BLaER1 treated with 17β-estradiol and CSF1 and Interleukin-3, amounts not matched to agents 10 nM and 100 nM (cell line): ENCODE data around the gene GPR21.

ENCODE experiments used
- H3K27ac ChIP-seq, 11 experiments: shearing (Covaris generic); formaldehyde crosslinking; 2 replicates each; pipeline ENCODE4 v1.8.1; 2022
- H3K27me3 ChIP-seq, 11 experiments: shearing (Covaris generic); formaldehyde crosslinking; 2 replicates each; pipeline ENCODE4 v1.8.1; 2022
- H3K36me3 ChIP-seq, 11 experiments: shearing (Covaris generic); formaldehyde crosslinking; 2 replicates each; pipeline ENCODE4 v1.8.1; 2022
- H3K4me1 ChIP-seq, 10 experiments: shearing (Covaris generic); formaldehyde crosslinking; 2 replicates each; pipeline ENCODE4 v1.8.1; 2022
- H3K4me2 ChIP-seq, 11 experiments: shearing (Covaris generic); formaldehyde crosslinking; 2 replicates each; pipeline ENCODE4 v1.8.1; 2022
- H3K4me3 ChIP-seq, 10 experiments: shearing (Covaris generic); formaldehyde crosslinking; 2 replicates each; pipeline ENCODE4 v1.8.1; 2022
- H3K9ac ChIP-seq, 11 experiments: shearing (Covaris generic); formaldehyde crosslinking; 2 replicates each; pipeline ENCODE4 v1.8.1; 2022
- H3K9me3 ChIP-seq, 11 experiments: shearing (Covaris generic); formaldehyde crosslinking; replicated peaks in 1 of 11; 2 replicates each; pipeline ENCODE4 v1.8.1; 2022
- H4K20me1 ChIP-seq, 11 experiments: shearing (Covaris generic); formaldehyde crosslinking; 2 replicates each; pipeline ENCODE4 v1.8.1; 2022
- Cebpa-rat ChIP-seq, 11 experiments: shearing (Covaris generic); IDR thresholded peaks; 2 replicates each; pipeline ENCODE4 v1.8.1; 2022

Gene GPR21

DNA sequence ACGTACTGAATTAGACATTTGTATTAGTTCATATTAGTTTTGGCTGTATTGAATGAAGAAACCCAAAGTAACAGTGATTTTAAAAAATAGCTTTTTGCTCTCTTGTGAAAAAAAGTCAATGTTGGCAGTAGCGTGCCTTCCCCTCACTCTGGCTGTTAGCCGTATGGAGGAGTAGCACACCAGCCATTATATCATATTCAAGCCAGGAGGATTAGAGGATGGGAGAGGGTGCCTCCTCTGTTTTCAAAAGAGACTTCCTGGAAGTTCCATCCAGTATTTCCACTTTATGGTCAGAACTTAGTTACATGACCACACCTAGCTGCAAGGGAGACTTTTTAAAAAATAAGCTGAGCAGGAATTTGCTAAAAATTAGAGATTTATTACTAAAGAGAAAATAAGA lies 41.2 kb downstream of the GPR21 start:
- no peaks in the 10 kb centered on the region for H3K4me1 ChIP-seq
- no peak for TF ChIP-seq Cebpa-rat (IDR thresholded peaks at IDR 0.05)
- H4K20me1 ChIP-seq: no peaks in the 10 kb centered on the region; a peak in 2 of 22 replicates
- no peak overlapping the region for H3K9ac ChIP-seq
- H3K27me3 ChIP-seq: no peaks in the 10 kb centered on the region
- H3K4me3 ChIP-seq: no peak overlapping the region
- no peak overlapping the region for H3K4me2 ChIP-seq
- H3K27ac ChIP-seq: no peak overlapping the region
- peaks cover 62 to 96% (median 81%) of the 10 kb centered on the region in 11 experiments for H3K36me3 ChIP-seq
- H3K9me3 ChIP-seq: no peaks in the 10 kb centered on the region

DNA sequence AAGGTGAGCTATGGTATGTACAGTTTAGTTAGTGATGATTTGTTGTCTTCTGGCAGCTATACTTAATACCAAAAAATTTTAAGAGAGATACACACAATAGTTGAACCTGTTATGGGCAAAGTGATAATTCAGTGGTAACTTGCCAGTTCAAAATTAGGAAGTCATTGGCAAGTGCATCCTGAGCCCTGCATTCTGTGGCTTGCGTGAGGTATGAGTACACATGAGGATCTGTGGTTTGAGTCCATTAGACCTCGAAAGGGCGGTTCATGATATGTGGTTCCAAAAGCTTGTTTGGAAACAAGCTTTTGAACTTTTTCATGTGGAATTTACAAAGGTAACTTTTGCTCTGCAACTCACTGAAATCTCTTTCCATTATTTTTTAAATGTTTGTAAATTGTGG lies 47.0 kb downstream of the GPR21 start:
- H4K20me1 ChIP-seq: no peaks in the 10 kb centered on the region; a peak in 2 of 22 replicates
- H3K4me3 ChIP-seq: no peak overlapping the region
- no peak for TF ChIP-seq Cebpa-rat (IDR thresholded peaks at IDR 0.05)
- peaks cover 53 to 97% (median 69%) of the 10 kb centered on the region in 11 experiments for H3K36me3 ChIP-seq
- no peaks in the 10 kb centered on the region for H3K27me3 ChIP-seq
- no peak overlapping the region for H3K9ac ChIP-seq
- H3K9me3 ChIP-seq: no peaks in the 10 kb centered on the region
- H3K27ac ChIP-seq: no peak overlapping the region
- peaks cover 0 to 25% (median 19%) of the 10 kb centered on the region in 10 experiments; a peak in 14 of 20 replicates for H3K4me1 ChIP-seq
- no peak overlapping the region for H3K4me2 ChIP-seq

DNA sequence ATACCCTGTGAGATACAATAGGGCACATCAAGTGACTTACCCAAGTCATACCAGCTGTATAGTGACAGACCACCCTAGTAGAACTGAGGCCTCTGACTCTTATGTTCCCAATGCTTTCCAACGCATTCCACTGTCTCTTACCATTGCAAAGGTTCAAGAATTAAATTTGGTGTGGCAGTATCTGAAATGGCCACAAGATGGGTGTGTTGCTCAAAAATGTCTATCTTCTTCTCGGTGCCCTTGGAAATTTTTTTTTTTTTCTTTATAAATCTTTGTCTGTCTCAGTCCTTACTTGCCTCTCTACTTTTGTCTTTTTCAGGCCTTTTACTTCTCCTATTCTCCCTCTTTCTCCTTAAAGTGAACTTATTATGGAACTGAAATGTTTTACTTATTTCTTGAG lies 48.4 kb downstream of the GPR21 start:
- H3K9ac ChIP-seq: no peak overlapping the region
- H3K36me3 ChIP-seq: peaks cover 50 to 95% (median 73%) of the 10 kb centered on the region in 11 experiments
- H3K4me3 ChIP-seq: no peak overlapping the region
- no peak for TF ChIP-seq Cebpa-rat (IDR thresholded peaks at IDR 0.05)
- H3K9me3 ChIP-seq: no peaks in the 10 kb centered on the region
- no peak overlapping the region for H3K27ac ChIP-seq
- no peaks in the 10 kb centered on the region for H4K20me1 ChIP-seq
- H3K4me2 ChIP-seq: no peak overlapping the region
- H3K4me1 ChIP-seq: peaks cover 0 to 32% (median 25%) of the 10 kb centered on the region in 10 experiments; a peak in 14 of 20 replicates
- H3K27me3 ChIP-seq: no peaks in the 10 kb centered on the region

GRCh38 chr9:123083680-123084079 lies 50.2 kb downstream of the GPR21 start:
- Histone ChIP-seq H3K4me2 (peak overlapping the region in 2 of 11 experiments; percentile 41 to 62; a peak in 1 of 22 replicates), H3K9ac (0 out of 22 replicates have a peak overlapping the region, but pooled peaks of 1 of the 11 experiments have one; percentile 2), H3K9me3 (no peaks in the 10 kb centered on the region), H4K20me1 (no peaks in the 10 kb centered on the region), H3K36me3 (peaks cover 42 to 96% (median 75%) of the 10 kb centered on the region in 11 experiments), H3K4me3 (no peak overlapping the region), H3K27me3 (no peaks in the 10 kb centered on the region), H3K27ac (no peak overlapping the region), H3K4me1 (peaks cover 0 to 32% (median 25%) of the 10 kb centered on the region in 10 experiments; a peak in 14 of 20 replicates)
- TF ChIP-seq Cebpa-rat (IDR thresholded peaks at IDR 0.05): no peak

DNA sequence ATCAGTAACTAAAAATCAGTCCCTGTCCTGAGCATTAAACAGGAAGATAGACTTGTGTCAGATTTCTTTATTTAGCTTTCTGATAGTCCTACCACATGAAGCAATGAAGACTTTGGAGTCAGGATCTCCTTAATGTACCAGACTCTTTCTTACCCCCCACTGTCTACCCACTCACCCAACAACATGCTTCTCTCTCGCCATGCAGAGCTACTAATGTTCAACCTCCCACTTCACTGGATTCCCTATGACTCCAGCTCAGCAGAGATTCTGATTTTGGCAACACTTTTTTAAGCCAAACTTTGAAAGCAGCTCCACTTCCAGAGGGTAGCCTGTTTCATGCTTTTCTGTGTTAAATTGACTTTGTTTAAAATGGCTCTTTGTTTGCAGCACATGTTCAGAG lies 50.8 kb downstream of the GPR21 start:
- Histone ChIP-seq H3K4me2 (peak overlapping the region in 6 of 11 experiments; percentile 35 to 64 (median 52); a peak in 10 of 22 replicates), H3K36me3 (peaks cover 40 to 96% (median 75%) of the 10 kb centered on the region in 11 experiments), H3K9me3 (no peaks in the 10 kb centered on the region), H3K9ac (no peak overlapping the region), H3K27ac (peak overlapping the region in 1 of 11 experiments; percentile 0; a peak in 1 of 22 replicates), H3K4me3 (no peak overlapping the region), H4K20me1 (no peaks in the 10 kb centered on the region), H3K4me1 (peaks cover 0 to 32% (median 25%) of the 10 kb centered on the region in 10 experiments; a peak in 14 of 20 replicates), H3K27me3 (no peaks in the 10 kb centered on the region)
- no peak for TF ChIP-seq Cebpa-rat (IDR thresholded peaks at IDR 0.05)
